Stimulated activated CD4-positive, alpha-beta T cell treated with anti-CD3 and anti-CD28 coated beads, Interleukin-1b, Interleukin-23, amount 100 ng/mL, for 24 hours (primary cell): Measurements from ENCODE around the gene MTAP.

Experiments used
- DNase-seq, 4 experiments: peaks; one replicate each; pipeline ENCODE4 v3.0.0-alpha.2; 2020; ENCODE audit warnings: low read depth in 4 of 4, low spot score in 1 of 4

MTAP gene

DNA sequence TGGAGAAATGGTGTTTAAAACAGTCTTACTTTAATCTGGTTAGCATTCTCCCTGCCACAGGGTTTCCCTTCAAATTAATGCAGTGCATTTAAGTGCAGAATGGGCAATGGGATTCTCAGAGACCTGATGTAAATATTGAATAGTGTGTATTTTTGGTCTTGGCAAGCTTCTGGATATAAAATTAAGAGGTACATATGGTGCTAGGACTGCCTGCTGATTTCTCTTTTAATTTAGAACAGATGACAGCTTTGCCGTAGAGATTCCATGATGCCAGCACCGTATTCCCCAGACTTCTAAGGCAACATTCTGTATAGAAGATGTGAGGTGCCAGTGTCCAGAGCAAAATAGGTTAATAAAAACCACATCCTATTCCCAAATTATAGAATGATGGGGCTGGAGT, 1.9 kb downstream of the MTAP start:
- DNase-seq, result no peak

DNA sequence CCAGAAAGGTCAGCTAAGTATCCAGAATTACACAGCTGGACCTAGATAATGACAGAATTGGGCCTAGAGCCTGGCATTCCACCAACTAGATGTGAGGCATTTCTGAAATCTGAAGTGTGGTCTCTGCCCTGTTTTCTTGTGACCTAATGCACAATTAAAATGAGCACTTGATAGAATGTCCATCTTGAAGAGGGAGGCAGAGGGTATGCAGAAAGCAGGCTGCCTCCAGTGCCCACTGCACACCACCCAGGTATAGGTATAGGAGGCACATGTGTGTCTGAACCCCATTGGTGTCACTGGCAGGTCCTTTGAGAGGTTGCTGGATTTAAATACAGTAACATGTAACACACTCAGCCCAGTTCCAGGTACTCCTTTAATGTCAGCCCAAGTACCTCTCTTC, 2.4 kb downstream of the MTAP start:
- DNase-seq, result no peak

DNA sequence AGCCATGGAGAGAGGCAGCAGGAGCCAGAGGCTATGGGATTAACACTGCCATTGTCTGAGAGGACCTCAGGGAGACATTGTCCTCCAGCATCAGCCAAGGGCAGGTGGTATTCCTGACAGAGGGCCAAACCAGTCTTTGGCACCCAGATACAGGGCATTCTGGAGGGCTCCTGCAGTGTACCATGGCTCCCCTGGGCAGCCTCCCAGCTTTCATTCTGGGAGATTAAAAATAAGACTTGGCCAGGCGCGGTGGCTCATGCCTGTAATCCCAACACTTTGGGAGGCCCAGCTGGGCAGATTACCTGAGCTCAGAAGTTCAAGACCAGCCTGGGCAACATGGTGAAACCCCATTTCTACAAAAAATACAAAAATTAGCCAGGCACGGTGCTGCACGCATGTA, 4.2 kb downstream of the MTAP start:
- DNase-seq, result no peak

DNA sequence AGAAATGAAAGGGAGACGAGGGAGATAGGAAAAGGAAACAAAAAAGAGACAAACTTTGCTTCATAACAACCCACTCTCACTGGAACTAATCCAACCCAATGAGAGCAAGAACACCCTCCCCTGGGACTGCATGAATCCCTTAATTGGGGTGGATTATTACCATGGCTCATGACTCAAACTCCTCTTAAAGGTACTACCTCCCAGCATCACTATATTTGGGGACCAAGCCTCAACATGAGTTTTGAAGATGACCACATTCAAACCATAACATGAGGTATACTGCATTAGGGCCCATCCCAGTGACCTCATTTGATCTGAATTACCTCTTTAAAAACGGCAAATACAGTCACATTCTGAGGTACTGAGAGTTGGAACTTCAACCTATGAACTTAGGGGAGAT, 8.0 kb downstream of the MTAP start:
- DNase-seq, result no peak

DNA sequence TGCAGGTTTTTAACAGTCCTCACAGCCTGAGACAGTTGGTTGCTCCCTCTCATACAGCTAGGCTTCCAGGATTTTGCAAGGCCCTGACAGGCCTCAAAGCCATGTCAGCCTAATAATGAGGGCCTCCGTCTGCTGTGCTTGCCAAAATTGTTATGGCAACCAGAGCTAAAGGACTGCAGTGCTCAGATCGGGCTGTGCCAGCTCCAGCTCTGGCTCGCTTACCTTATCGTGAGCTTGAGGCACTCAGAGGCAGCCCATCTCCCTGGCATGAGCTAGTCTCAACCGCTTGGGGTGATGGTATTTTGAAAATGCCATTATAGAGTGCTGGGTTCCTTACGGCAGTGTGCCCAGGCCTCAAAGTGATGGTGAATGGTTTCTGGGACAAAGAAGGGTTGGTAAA, 8.4 kb downstream of the MTAP start:
- no peak for DNase-seq

DNA sequence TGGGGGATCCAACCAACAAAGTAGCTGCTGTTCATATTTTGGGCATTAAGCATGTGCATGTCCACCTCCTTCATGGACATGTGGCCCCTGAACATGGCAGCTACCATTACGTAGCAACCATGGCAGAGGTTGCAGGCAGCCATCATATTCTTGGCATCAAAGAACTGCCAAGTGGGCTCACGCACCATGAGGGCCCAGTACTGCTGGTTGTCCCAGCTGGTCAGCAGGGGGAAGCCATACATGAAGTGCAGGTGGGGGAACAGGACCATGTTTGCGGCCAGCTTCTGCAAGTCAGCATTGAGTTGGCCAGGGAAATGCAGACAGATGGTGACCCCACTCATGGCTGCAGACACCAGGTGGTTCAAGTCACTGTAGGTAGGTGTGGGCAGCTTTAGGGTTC, 9.5 kb downstream of the MTAP start:
- no peak for DNase-seq

DNA sequence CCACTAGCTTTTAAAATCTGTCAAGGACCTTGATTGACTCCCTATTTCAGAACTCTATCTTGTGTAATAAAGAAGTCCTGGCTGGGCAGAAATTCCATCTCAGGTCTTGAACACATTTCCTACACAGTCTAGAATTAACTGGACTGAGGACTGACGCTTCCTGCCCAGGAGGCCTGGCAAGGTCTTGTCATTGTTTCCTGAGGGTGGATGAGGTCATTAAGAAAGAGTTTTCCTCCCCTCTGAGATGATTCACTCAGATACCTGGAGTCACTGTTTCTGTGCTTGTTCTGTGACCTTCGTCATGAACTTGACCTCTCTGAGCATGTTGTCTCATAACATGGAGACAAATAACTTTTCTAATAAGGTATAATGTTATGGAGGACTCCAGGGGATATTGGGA, 10.0 kb downstream of the MTAP start:
- no peak for DNase-seq

DNA sequence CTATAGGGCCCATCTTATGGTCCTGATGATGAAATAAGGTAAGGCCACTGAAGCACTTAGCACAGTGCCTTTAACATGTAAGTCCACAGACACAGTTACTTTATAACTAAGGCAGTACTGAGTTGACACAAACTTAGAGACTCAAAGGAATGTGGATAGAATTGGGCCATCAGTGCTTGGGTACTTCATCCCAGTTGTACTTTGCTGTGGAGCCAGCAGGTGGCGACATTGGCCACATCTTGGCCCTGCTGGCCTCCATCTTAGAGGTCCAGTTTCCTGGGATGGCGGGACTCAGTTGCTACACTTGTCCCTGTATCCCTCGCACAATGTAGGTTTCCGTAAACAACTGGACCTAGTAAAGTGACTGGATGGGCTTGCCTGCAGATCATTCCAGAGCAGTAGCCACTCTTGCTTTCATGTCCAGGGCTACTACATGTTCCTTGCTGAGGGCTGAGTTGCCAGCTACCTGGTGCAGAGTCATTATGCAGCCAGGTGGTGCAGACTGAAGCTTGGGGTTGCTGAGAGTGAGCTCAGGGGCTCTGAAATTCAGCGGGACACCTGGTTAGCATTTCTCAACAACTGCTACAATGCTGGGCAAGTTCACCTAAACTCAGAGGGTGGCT, 10.6 kb downstream of the MTAP start:
- DNase-seq, result peak; percentile 25 to 52 (median 38)

DNA sequence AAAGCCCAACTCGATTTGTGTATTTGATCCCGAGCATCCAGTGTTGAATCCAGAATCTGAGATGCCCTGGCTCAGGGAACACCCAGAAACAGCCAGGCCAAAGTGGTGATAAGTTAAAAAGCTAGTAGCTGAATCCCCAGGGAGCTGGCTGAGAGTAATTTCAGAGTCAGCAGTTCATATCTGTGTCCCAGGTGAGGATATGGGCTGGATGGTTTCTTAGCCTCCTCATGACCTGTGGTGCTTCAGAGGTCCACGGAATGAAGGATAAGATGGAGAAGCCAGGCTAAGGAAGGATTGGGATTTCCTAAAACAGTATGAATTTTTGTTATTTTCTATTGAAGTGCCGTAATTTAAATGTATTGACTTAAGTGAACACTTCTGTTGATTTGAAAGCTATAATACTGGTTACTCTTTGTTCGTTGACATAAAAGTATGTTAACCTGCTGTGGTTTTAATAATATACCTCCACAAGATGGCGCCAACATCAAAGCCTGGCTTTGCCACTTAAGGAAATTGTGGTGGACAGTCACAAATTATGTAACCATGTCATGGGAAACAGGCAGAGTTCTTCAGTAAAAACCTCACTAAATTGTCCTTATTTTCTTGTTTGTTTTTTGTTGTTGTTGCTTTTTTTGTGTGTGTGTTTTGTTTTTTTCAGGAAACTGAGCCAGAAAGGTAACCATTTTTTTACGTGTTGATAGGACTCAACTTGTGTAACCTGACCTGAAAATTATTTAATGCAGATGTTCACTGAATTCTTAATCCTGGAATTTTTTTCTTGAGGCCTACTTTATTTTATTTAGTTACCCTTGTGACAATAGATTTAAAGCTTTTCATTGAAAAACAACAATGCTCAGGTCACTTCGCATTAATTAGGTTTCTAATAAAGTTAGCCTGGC, 11.4 kb downstream of the MTAP start:
- DNase-seq, result peak in 2 of 4 experiments; percentile 32 to 51

DNA sequence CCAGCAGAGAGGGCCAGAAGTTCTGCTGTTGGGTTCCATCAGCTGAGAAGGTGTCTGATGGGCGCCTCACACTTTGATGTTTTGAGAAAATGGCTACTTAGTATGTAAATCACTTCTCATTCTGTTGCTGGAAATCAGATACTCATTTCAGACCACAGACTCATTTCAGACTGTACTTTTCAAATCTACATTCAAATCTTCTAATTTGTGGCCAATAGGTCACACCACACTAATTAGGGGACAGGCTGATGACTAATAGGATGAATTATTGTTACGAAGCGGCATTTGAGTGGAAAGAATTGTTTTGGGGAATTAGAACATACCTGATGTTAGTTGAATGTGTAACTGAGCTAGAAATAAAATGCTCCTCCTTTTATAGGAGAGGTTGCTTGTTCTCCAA, 13.2 kb downstream of the MTAP start:
- DNase-seq, result no peak

DNA sequence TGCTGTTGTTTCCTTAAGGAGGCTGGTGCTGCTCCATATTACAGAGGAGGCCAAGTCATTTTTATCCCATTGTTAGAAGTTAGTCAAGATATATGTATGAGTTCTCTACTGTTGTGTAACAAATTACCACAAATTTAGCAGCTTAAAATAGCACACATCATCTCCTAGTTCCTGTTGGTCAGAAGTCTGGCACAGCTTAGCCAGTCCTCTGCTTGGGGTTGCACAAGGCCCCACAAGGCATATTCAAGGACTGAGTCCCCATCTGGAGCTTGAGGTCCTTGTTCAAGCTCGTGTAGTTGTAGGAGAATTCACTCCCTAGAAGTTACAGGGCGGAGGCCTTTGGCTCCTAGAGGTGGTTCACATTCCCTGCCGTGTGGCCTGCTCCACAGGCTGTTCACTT, 14.7 kb downstream of the MTAP start:
- no peak for DNase-seq

DNA sequence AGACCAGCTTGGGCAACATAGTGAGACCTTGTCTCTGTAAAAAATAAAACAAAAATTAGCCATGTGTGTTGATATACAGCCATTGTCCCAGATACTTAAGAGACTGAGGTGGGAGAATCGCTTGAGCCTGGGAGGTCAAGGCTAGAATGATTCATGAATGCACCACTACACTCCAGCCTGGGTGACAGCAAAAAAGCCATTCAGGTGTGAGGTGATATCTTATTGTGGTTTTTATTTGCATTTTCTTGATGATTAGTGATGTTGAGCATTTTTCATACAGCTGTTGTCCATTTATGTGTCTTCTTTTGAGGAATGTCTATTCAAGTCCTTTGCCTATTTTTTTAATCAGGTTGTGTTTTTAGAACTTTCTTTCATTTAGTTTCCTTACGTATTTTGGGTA, 23.2 kb downstream of the MTAP start:
- no peak for DNase-seq

DNA sequence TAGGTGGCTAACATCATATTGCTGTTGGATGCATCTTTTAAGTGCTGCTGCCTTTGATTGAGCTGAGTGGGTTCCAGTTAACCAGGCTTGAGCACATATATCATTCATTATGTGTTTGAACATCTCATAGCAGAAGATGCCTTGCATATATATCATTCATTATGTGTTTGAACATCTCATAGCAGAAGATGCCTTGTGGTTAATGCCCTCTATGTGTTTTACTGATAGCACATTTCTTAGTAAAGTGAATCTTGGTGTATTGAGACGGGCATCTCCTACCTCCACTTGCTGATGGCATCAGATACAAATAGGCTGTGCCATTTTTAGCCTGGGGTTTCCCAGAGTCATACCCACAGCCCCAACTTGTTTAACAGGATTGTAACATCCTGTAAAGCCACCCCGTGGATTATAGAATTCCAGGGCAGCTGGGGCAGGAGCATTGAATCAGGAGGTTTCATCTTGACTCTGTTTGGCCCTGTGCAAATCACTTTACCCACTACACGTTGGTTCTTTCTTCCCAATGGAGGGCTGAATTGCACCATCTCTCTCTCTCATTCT, 26.5 kb downstream of the MTAP start:
- no peak for DNase-seq

DNA sequence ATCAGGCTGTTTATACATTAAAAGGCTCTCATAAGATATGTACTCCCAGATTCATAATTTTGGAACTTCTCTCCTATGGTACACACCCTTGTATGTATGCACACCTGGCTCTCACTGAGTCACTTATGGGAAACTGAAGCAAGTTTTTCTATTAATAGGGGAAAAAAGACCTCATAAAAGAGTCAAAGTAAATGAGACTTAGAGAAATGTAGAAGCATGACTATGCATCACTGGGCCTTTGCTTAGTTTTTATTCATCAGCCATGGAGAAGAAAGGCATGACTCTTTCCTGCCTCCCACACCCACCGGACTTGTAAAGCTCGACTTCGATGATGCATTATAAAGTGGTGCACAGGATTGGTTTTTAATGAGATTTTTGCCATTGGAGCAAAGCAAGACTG, 28.2 kb downstream of the MTAP start:
- DNase-seq, result no peak

DNA sequence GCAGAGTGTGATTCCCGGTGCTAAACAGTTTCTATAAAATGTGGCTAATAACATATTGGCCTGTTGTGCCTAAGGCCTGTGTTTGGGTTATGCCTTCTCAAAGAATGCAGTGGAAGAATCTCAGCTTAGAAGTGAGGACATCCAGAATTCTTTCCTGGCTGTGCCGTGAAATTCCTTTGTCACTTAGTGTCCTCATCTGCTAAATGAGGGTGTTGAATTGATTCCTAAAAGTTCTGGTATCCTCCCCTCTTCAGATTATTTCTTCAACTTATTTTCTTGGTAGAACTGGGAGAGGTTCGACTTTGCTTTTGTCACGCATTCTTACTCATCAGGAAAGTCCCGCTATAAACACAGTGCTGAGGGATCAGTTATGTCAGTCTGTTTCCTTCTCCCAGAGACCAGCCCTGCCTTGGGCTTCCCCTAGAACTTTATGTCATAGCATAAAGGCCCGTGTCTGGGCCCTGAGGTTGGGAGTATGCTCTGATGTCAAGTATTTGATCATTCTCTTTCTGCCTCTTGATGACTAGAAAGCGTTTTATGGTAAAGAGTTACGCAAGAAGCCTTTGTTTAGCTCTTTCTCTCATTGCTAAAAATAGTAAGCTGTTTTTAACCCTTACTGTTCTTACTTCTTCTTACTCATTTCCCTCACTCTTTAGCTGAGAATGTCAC, 29.5 kb downstream of the MTAP start:
- peak in 1 of 4 experiments; percentile 25 for DNase-seq

DNA sequence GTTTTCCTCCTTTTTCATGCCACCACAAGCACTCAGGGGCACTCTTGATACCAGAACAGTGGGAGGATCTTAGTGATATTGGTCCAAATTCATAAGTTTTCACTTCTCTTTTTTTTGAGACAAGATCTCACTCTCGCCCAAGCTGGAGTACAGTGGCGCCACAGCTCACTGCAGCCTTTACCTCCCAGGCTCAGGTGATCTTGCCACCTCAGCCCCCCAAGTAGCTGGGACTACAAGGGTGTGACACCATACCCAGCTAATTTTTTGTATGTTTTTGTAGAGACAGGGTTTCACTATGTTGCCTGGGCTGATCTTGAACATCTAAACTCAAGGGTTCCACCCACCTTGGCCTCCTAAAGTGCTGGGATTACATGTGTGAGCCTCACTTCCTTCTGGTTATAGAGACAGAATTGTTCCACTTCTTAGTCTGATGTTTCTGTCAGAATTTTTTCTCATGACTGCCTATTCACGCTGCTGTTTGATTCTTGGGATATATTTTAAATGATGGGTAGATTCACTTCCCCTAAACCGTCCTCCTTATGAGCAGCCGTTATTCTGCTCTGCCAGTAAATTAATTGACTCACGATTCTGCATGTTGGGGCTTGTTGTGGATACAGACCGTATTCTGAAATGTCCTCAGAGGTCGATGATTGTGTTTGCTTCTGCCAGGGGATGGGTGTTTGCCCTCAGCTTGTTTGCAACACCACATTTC, 30.8 kb downstream of the MTAP start:
- no peak for DNase-seq

DNA sequence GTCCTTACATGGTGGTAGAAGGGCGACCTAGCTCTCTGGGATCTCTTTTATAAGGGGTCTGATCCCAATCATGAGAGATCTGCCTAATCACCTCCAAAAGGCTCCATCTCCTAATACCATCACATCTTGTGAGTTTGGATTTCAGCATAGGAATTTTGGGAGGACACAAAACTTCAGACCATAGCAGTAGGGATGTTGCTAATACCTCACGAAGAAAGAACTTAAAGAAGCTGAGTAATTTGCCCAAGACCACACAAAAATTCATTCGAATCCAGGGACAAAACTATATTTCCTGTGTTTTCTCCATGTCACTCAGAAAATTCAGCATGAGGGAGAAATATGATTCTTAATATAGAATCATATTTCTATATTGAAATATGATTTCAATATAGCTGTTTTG, 32.7 kb downstream of the MTAP start:
- DNase-seq, result no peak

DNA sequence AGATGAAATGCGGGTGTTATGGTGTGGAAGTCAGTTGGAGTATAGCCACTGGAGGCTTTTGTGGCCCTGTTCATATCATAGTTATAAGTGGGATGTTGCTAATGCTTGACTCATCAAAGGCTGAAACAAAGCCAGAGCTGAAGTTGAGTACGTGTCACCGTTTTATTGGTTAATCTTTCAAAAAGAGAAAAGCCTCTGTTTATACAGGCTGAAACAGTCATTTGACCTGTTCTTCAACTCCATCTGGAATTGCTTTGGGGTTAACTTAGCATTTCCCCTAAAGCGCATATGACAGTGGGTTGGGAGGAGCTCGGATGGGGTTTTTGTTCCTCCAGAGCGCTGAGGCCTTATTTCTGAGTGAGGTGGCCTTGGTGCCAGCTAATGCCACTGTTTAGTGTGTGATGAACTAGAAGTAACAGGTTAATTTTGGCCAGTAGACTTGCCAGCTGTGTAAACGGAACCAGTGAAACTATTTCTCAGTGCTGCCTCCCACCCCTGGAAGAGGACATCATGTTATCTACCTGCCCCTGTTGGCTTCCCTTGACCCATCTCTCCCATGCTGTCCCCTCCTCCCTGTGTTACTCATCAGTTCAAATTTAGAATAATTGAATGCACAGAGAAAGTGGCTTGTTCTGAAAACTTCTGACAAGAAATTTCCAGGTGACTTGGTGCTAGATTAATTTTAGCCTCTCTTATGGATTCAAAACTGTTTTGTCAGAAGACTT, 34.2 kb downstream of the MTAP start:
- no peak for DNase-seq

DNA sequence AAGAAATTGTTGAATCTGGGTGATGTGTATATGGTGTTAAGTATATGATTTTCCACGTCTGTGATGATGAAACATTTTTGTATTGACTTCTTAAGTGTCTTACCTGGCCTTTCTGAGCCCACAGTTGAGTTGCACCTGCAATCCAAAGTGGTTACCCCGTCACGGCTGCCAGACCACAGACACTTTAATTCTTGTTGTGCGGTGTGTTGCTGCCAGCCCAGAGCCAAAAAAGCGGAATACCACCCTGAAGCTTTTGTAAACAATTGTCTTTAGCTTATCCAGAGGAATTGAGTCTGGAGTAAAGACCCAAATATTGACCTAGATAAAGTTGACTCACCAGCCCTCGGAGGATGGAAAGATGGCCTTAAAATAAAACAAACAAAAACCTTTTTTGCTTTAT, 35.1 kb downstream of the MTAP start:
- no peak for DNase-seq

DNA sequence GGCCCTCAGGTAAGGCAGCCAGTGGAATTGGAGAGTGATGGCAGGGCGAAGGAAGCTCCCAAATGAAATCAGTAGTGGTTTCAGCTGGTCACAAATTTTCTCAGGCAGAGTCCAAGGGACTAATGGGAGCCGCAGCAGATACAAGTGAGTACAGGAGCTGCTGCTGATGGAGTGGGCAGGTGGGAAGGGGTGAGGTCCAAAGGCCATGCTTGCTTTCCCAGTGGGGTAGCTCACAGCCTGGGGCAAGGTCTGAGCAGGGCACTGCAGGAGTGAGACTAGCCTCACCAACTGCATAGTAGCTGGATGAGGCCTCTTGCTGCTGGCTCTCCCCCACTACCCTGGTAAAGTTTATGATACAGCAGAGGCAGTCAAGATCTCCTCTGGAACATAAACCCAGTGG, 38.2 kb downstream of the MTAP start:
- no peak for DNase-seq

DNA sequence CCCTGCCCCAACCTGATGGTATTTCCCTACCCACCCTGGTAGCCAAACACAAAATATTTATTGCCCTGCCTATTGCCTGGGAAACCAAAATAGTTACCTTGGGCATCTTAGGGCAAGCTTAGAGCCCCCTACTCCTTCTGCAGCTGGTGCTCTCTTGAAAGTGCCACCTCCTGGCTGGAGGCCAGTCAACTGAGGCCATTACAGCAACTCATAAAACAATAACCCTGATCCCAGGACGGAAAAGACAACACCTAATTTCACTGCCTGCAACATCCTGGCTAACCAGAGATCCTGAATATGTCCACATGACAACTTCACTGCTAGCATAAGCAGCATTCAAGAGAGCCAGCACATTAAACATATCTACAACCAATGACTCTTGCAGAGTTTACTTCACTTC, 38.7 kb downstream of the MTAP start:
- no peak for DNase-seq
